ENCODE measurements around the gene GLRX2. TPM values are rescaled to one million over a fixed set of nuclear protein-coding genes. Genes with fewer than 3 reads are reported as not detected.

The GLRX2 gene
- total RNA-seq, result 18.6 and 20.6 TPM in 2 replicates

GRCh38 chr1:193104907-193105820 is at the start of gene GLRX2:
TSS of gene GLRX2 (minus strand) at chr1:193105414. CDS start at chr1:193105382, 32 bp downstream.
- TF ChIP-seq CTCF (conservative IDR thresholded peaks at IDR 0.05; ENCODE audit: low read depth, low read length), result no peak
- DNase-seq (ENCODE audit: low read depth), result peak; percentile 48

GRCh38 chr1:193144999-193145398 is 39.8 kb upstream of the GLRX2 start:
- TF ChIP-seq CTCF (conservative IDR thresholded peaks at IDR 0.05; ENCODE audit: low read depth, low read length), result no peak
- H3K4me3 ChIP-seq (ENCODE audit: low read depth, low read length), result no peak overlapping the region
- no peak for DNase-seq (ENCODE audit: low read depth)

More at GRCh38 chr1:193104907-193105820, at the start of gene GLRX2:
- peak within 1 kb of the TSS; percentile 82 for H3K4me3 ChIP-seq (ENCODE audit: low read depth, low read length)

GRCh38 chr1:193144361-193144938 is 39.2 kb upstream of the GLRX2 start:
- no peak for DNase-seq (ENCODE audit: low read depth)
- H3K4me3 ChIP-seq (ENCODE audit: low read depth, low read length), result no peak overlapping the region
- TF ChIP-seq CTCF (conservative IDR thresholded peaks at IDR 0.05; ENCODE audit: low read depth, low read length), result no peak

GRCh38 chr1:193143285-193143684 is 38.1 kb upstream of the GLRX2 start:
- DNase-seq (ENCODE audit: low read depth), result no peak
- no peak overlapping the region for H3K4me3 ChIP-seq (ENCODE audit: low read depth, low read length)
- peak; percentile 46 for TF ChIP-seq CTCF (conservative IDR thresholded peaks at IDR 0.05; ENCODE audit: low read depth, low read length)

GRCh38 chr1:193142409-193142808 is 37.2 kb upstream of the GLRX2 start:
- no peak for TF ChIP-seq CTCF (conservative IDR thresholded peaks at IDR 0.05; ENCODE audit: low read depth, low read length)
- no peak for DNase-seq (ENCODE audit: low read depth)
- H3K4me3 ChIP-seq (ENCODE audit: low read depth, low read length), result no peak overlapping the region

- no peak for TF ChIP-seq CTCF (conservative IDR thresholded peaks at IDR 0.05; ENCODE audit: low read depth, low read length)
- DNase-seq (ENCODE audit: low read depth), result no peak
- no peak overlapping the region for H3K4me3 ChIP-seq (ENCODE audit: low read depth, low read length)
These were observed 36.6 kb upstream of the GLRX2 start for GRCh38 chr1:193141804-193142203.

Measured in epithelial cell of proximal tubule (primary cell).